ENCODE data around the gene CRY1.

The CRY1 gene

GRCh38 chr12:106955377-106956047 is 137.8 kb downstream of the CRY1 start, which contains the start of gene TMEM263:
TMEM263 (plus strand) TSS chr12:106955907; CDS start chr12:106967117, 11,210 bp downstream.
- no peak for TF ChIP-seq CTCF (IDR thresholded peaks at IDR 0.05; ENCODE audit: low read depth, low read length, missing control alignments)
- DNase-seq (ENCODE audit: low read depth), result peak; percentile 90
- in situ Hi-C loops (cut with HindIII; ENCODE audit: low sequenced_read_pairs), result no loop called here
- H3K4me3 ChIP-seq (ENCODE audit: low read depth, low read length), result peak within 1 kb of the TSS; percentile 97

GRCh38 chr12:106954462-106955376 is 138.6 kb downstream of the CRY1 start:
- DNase-seq (ENCODE audit: low read depth), result no peak

GRCh38 chr12:106953352-106954250 is 139.7 kb downstream of the CRY1 start:
- no peak overlapping the region for H3K4me3 ChIP-seq (ENCODE audit: low read depth, low read length)
- no peak for DNase-seq (ENCODE audit: low read depth)
- in situ Hi-C loops (cut with HindIII; ENCODE audit: low sequenced_read_pairs), result loop anchor here (5.0 kb wide), 1 partner anchor 51 kb away; no protein-coding TSS in a partner anchor
- TF ChIP-seq CTCF (IDR thresholded peaks at IDR 0.05; ENCODE audit: low read depth, low read length, missing control alignments), result no peak

More at GRCh38 chr12:106954462-106955376, 138.6 kb downstream of the CRY1 start:
- TF ChIP-seq CTCF (IDR thresholded peaks at IDR 0.05; ENCODE audit: low read depth, low read length, missing control alignments), result no peak
- in situ Hi-C loops (cut with HindIII; ENCODE audit: low sequenced_read_pairs), result loop anchor here (5.0 kb wide), 1 partner anchor 52 kb away; no protein-coding TSS in a partner anchor
- H3K4me3 ChIP-seq (ENCODE audit: low read depth, low read length), result peak overlapping the region; percentile 97

GRCh38 chr12:106950591-106950990 is 142.8 kb downstream of the CRY1 start:
- in situ Hi-C loops (cut with HindIII; ENCODE audit: low sequenced_read_pairs), result loop anchor here (5.0 kb wide), 1 partner anchor 48 kb away; no protein-coding TSS in a partner anchor
- DNase-seq (ENCODE audit: low read depth), result no peak
- no peak for TF ChIP-seq CTCF (IDR thresholded peaks at IDR 0.05; ENCODE audit: low read depth, low read length, missing control alignments)
- H3K4me3 ChIP-seq (ENCODE audit: low read depth, low read length), result no peak overlapping the region

GRCh38 chr12:106947461-106947860 is 145.9 kb downstream of the CRY1 start:
- in situ Hi-C loops (cut with HindIII; ENCODE audit: low sequenced_read_pairs), result no loop called here

More at GRCh38 chr12:106947461-106947860, 145.9 kb downstream of the CRY1 start:
- TF ChIP-seq CTCF (IDR thresholded peaks at IDR 0.05; ENCODE audit: low read depth, low read length, missing control alignments), result no peak
- no peak overlapping the region for H3K4me3 ChIP-seq (ENCODE audit: low read depth, low read length)
- no peak for DNase-seq (ENCODE audit: low read depth)

Measured in astrocyte of the cerebellum (primary cell).